H9 (cell line): ENCODE measurements around the gene JPT2. TPM values are rescaled to one million over a fixed set of nuclear protein-coding genes. Genes with fewer than 3 reads are reported as not detected.

Experiments used
- DNase-seq: peaks from one replicate; pipeline ENCODE4 v3.0.0-alpha.2; 2017
- H2AFZ ChIP-seq: one replicate; pipeline ENCODE4 v1.6.1; 2013; ENCODE audit warnings: mild to moderate bottlenecking, low read length, control low read depth, moderate library complexity
- H2AK5ac ChIP-seq: 2 replicates; pipeline ENCODE4 v1.6.1; 2013; ENCODE audit warnings: low read length, control low read depth, mixed read lengths; ENCODE audit not compliant: insufficient read length
- H2BK120ac ChIP-seq: one replicate; pipeline ENCODE4 v1.6.1; 2013; ENCODE audit warnings: low read depth, mild to moderate bottlenecking, low read length, control low read depth, inconsistent platforms; ENCODE audit not compliant: poor library complexity, severe bottlenecking
- H2BK12ac ChIP-seq: 2 replicates; pipeline ENCODE4 v1.6.1; 2013; ENCODE audit warnings: low read length, control low read depth, mixed read lengths, low read depth; ENCODE audit not compliant: insufficient read length
- H2BK15ac ChIP-seq: 2 replicates; pipeline ENCODE4 v1.6.1; 2013; ENCODE audit warnings: low read depth, low read length, control low read depth
- H2BK20ac ChIP-seq: one replicate; pipeline ENCODE4 v1.6.1; 2013; ENCODE audit warnings: low read depth, mild to moderate bottlenecking, low read length, control low read depth, inconsistent platforms; ENCODE audit not compliant: poor library complexity, severe bottlenecking
- H2BK5ac ChIP-seq: 2 replicates; pipeline ENCODE4 v1.6.1; 2013; ENCODE audit warnings: low read length, control low read depth, mixed read lengths; ENCODE audit not compliant: insufficient read length
- H3K14ac ChIP-seq: 2 replicates; pipeline ENCODE4 v1.6.1; 2013; ENCODE audit warnings: low read length, control low read depth; ENCODE audit not compliant: insufficient read depth
- H3K18ac ChIP-seq: 2 replicates; pipeline ENCODE4 v1.6.1; 2013; ENCODE audit warnings: low read depth, mild to moderate bottlenecking, mixed read lengths, low read length, control low read depth; ENCODE audit not compliant: insufficient read length
- H3K23ac ChIP-seq: 2 replicates; pipeline ENCODE4 v1.6.1; 2013; ENCODE audit warnings: low read length, control low read depth, mixed read lengths, low read depth; ENCODE audit not compliant: insufficient read length
- H3K23me2 ChIP-seq: 2 replicates; pipeline ENCODE4 v1.6.1; 2013; ENCODE audit warnings: low read depth, mild to moderate bottlenecking, mixed read lengths, low read length, control low read depth; ENCODE audit not compliant: insufficient read length, poor library complexity, severe bottlenecking
- H3K27ac ChIP-seq: 2 replicates; pipeline ENCODE4 v1.5.1; 2013; ENCODE audit warnings: low read length, control low read depth, mixed read lengths, low read depth; ENCODE audit not compliant: insufficient read length
- H3K27me3 ChIP-seq: 2 replicates; pipeline ENCODE4 v1.6.1; 2013; ENCODE audit warnings: low read length, control low read depth, inconsistent platforms; ENCODE audit not compliant: insufficient read depth
- H3K4ac ChIP-seq: 2 replicates; pipeline ENCODE4 v1.6.1; 2013; ENCODE audit warnings: low read depth, mild to moderate bottlenecking, control low read depth, inconsistent platforms, low read length, moderate library complexity
- H3K4me1 ChIP-seq: 2 replicates; pipeline ENCODE4 v1.6.1; 2013; ENCODE audit warnings: low read length, control low read depth, inconsistent platforms; ENCODE audit not compliant: insufficient read depth
- H3K4me2 ChIP-seq: 2 replicates; pipeline ENCODE4 v1.6.1; 2013; ENCODE audit warnings: low read length, control low read depth, mixed read lengths; ENCODE audit not compliant: insufficient read length, insufficient read depth
- H3K56ac ChIP-seq: 2 replicates; pipeline ENCODE4 v1.6.1; 2013; ENCODE audit warnings: low read depth, mild to moderate bottlenecking, mixed read lengths, low read length, control low read depth; ENCODE audit not compliant: insufficient read length
- H3K79me1 ChIP-seq: 2 replicates; pipeline ENCODE4 v1.6.1; 2013; ENCODE audit warnings: low read depth, mild to moderate bottlenecking, moderate library complexity, low read length, control low read depth, inconsistent platforms; ENCODE audit not compliant: insufficient read depth, poor library complexity, severe bottlenecking
- H3K79me2 ChIP-seq: 2 replicates; pipeline ENCODE4 v1.6.1; 2013; ENCODE audit warnings: low read length, control low read depth, inconsistent platforms; ENCODE audit not compliant: insufficient read depth
- H3K9ac ChIP-seq: 2 replicates; pipeline ENCODE4 v1.6.1; 2013; ENCODE audit warnings: low read length, control low read depth, mixed read lengths; ENCODE audit not compliant: insufficient read length; ENCODE audit errors: extremely low read depth
- H3K9me3 ChIP-seq: one replicate; pipeline ENCODE4 v1.6.1; 2013; ENCODE audit warnings: low read depth, low read length, inconsistent platforms; ENCODE audit not compliant: control insufficient read depth
- H3T11ph ChIP-seq: one replicate; pipeline ENCODE4 v1.6.1; 2013; ENCODE audit warnings: mild to moderate bottlenecking, low read length, control low read depth, inconsistent platforms
- H4K20me1 ChIP-seq: one replicate; pipeline ENCODE4 v1.6.1; 2013; ENCODE audit not compliant: control insufficient read depth, insufficient read length, insufficient read depth
- H4K5ac ChIP-seq: 2 replicates; pipeline ENCODE4 v1.6.1; 2013; ENCODE audit warnings: low read depth, mild to moderate bottlenecking, mixed read lengths, low read length, control low read depth; ENCODE audit not compliant: insufficient read length
- H4K8ac ChIP-seq: replicated peaks from 2 replicates; pipeline ENCODE4 v1.6.1; 2013; ENCODE audit warnings: low read length, control low read depth, mixed read lengths, low read depth; ENCODE audit not compliant: insufficient read length
- H4K91ac ChIP-seq: 2 replicates; pipeline ENCODE4 v1.6.1; 2013; ENCODE audit warnings: low read depth, mild to moderate bottlenecking, moderate library complexity, mixed read lengths, low read length, control low read depth; ENCODE audit not compliant: insufficient read length
- H3K27ac Mint-ChIP-seq, 3 experiments: 2 replicates in 2 of 3; 3 replicates in 1 of 3; pipeline ENCODE4 v1.8.0; 2020 to 2021; ENCODE audit warnings: mixed read lengths in 3 of 3, mild to moderate bottlenecking in 1 of 3, moderate library complexity in 1 of 3
- H3K27me3 Mint-ChIP-seq: 2 replicates; pipeline ENCODE4 v1.8.0; 2021; ENCODE audit warnings: low read depth, mild to moderate bottlenecking, moderate library complexity, mixed read lengths
- H3K36me3 Mint-ChIP-seq, 3 experiments: 2 replicates in 2 of 3; 3 replicates in 1 of 3; pipeline ENCODE4 v1.8.0; 2020 to 2021; ENCODE audit warnings: low read depth in 3 of 3, mixed read lengths in 3 of 3; ENCODE audit not compliant: insufficient read depth in 1 of 3
- H3K4me1 Mint-ChIP-seq, 2 experiments: 2 replicates each; pipeline ENCODE4 v1.8.0; 2020; ENCODE audit warnings: mixed read lengths in 2 of 2
- H3K4me3 Mint-ChIP-seq, 2 experiments: 2 replicates in 1 of 2; 3 replicates in 1 of 2; pipeline ENCODE4 v1.8.0; 2020 to 2021; ENCODE audit warnings: mild to moderate bottlenecking in 2 of 2, mixed read lengths in 2 of 2, moderate library complexity in 1 of 2
- H3K9me3 Mint-ChIP-seq, 2 experiments: 2 replicates in 1 of 2; 3 replicates in 1 of 2; pipeline ENCODE4 v1.8.0; 2020; ENCODE audit warnings: mild to moderate bottlenecking in 2 of 2, mixed read lengths in 2 of 2, moderate library complexity in 1 of 2
- WGBS: extraction: QIAGEN DNeasy Blood & Tissue Kit; methylation state at CpG from one replicate; pipeline ENCODE4 v1.1.7; 2013; ENCODE audit warnings: missing lambda C conversion rate, low lambda C conversion rate, mixed read lengths; ENCODE audit not compliant: insufficient read length; ENCODE audit errors: extremely low coverage; 5-methylcytosine and 5-hydroxymethylcytosine counted together
- total RNA-seq: library from RNA; stranded (reverse); gene quantifications from 2 replicates; pipeline ENCODE4 v1.2.1, GENCODE V29; 2021
- TF ChIP-seq, protein P1 (sequence below): fragments of 200-600 bp; sonication (generic); conservative IDR thresholded peaks from 3 replicates; pipeline ENCODE4 v1.8.0; 2021; ENCODE audit warnings: antibody characterized with exemption, mild to moderate bottlenecking

The JPT2 gene
- total RNA-seq, 1 experiment from 2014 or later, result 206 TPM

DNA sequence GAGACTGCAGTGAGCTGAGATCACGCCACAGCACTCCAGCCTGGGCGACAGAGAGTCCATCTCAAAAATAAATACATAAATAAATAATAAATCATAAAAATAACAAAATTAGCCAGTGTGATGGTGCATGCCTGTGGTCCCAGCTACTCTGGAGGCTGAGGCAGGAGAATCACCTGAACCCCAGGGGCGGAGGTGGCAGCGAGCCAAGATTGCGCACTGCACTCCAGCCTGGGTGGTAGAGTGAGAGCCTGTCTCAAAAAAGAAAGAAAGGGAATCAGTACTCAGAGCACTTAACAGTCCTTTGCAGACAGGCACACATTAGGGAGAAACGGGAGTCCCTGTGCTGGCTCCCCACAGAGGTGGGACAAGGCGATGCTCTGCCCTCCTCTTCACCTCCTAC, 53.0 kb downstream of the JPT2 start:
- Histone ChIP-seq H3K79me2 (no peaks in the 10 kb centered on the region), H2BK5ac (no peak overlapping the region), H3K14ac (no peak overlapping the region), H2BK15ac (no peak overlapping the region), H3K23ac (no peak overlapping the region), H2BK120ac (no peak overlapping the region), H3T11ph (no peak overlapping the region), H3K9ac (no peak overlapping the region), H4K91ac (no peak overlapping the region), H3K27me3 (no peaks in the 10 kb centered on the region), H2AFZ (no peak overlapping the region), H2AK5ac (no peak overlapping the region), H2BK12ac (no peak overlapping the region), H4K8ac (no peak overlapping the region), H4K5ac (no peak overlapping the region), H3K4me2 (no peak overlapping the region), H3K18ac (no peak overlapping the region), H3K4me1 (no peaks in the 10 kb centered on the region), H3K79me1 (no peaks in the 10 kb centered on the region), H3K23me2 (no peaks in the 10 kb centered on the region), H3K56ac (no peak overlapping the region), H2BK20ac (no peak overlapping the region), H3K9me3 (no peaks in the 10 kb centered on the region), H3K4ac (no peak overlapping the region), H3K27ac (no peak overlapping the region), H4K20me1 (no peaks in the 10 kb centered on the region)
- no peaks in the 10 kb centered on the region for H3K4me1 Mint-ChIP-seq
- H3K36me3 Mint-ChIP-seq, result peaks cover 2 to 25% (median 22%) of the 10 kb centered on the region in 3 experiments; a peak in 6 of 7 replicates
- no peak overlapping the region for H3K27ac Mint-ChIP-seq
- no peak overlapping the region for H3K4me3 Mint-ChIP-seq
- WGBS, result no CpG with 5 or more reads among the region's 7 CpGs
- DNase-seq, result no peak
- no peaks in the 10 kb centered on the region for H3K9me3 Mint-ChIP-seq
- H3K27me3 Mint-ChIP-seq, result no peaks in the 10 kb centered on the region
- TF ChIP-seq, protein P1, sequence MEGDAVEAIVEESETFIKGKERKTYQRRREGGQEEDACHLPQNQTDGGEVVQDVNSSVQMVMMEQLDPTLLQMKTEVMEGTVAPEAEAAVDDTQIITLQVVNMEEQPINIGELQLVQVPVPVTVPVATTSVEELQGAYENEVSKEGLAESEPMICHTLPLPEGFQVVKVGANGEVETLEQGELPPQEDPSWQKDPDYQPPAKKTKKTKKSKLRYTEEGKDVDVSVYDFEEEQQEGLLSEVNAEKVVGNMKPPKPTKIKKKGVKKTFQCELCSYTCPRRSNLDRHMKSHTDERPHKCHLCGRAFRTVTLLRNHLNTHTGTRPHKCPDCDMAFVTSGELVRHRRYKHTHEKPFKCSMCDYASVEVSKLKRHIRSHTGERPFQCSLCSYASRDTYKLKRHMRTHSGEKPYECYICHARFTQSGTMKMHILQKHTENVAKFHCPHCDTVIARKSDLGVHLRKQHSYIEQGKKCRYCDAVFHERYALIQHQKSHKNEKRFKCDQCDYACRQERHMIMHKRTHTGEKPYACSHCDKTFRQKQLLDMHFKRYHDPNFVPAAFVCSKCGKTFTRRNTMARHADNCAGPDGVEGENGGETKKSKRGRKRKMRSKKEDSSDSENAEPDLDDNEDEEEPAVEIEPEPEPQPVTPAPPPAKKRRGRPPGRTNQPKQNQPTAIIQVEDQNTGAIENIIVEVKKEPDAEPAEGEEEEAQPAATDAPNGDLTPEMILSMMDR, result no peak
